HepG2 (cell line): ENCODE results near the gene PLCL1. TPM values are rescaled to one million over a fixed set of nuclear protein-coding genes. Genes with fewer than 3 reads are reported as not detected.

Experiments used
- ATAC-seq: fragments of 200-7000 bp; cut with Tn5 transposase; 3 replicates; pipeline ENCODE4 v1.9.1; 2020; ENCODE audit warnings: mild to moderate bottlenecking, moderate library complexity
- BruUV-seq: library from RNA; stranded (reverse); fragments of 400-500 nt; replicated peaks from 2 replicates; lab custom pipeline; 2021; lab: Mats Ljungman, UMichigan
- CTCF ChIA-PET: fragments of 300-600 bp; formaldehyde crosslinking; extraction: SDS; loops from one replicate; lab custom pipeline; 2021; ENCODE audit warnings: low total read pairs, inconsistent platforms, low intra/inter-chr PET ratio; lab: Yijun Ruan, JAX
- POLR2A ChIA-PET: fragments of 350-600 bp; sonication (Branson Sonifier 250); formaldehyde crosslinking; loops from one replicate; lab custom pipeline; 2020; ENCODE audit warnings: antibody characterized with exemption, inconsistent platforms; lab: Yijun Ruan, JAX
- DNase-seq: peaks from one replicate; pipeline ENCODE4 v3.0.0-alpha.2; 2015; ENCODE audit warnings: low spot score
- FAIRE-seq: peaks from 3 replicates; lab custom pipeline; 2011; peaks lifted over from hg19 to GRCh38; lab: Jason Lieb, UNC
- H2AFZ ChIP-seq: one replicate; pipeline ENCODE4 v1.6.1; 2011; ENCODE audit warnings: low read length, inconsistent platforms
- H3K27ac ChIP-seq: fragments of 300-600 bp; 3 replicates; pipeline ENCODE4 v1.8.0; 2011; ENCODE audit warnings: mixed run types, mild to moderate bottlenecking, mixed read lengths, low read length, inconsistent platforms; ENCODE audit not compliant: insufficient read depth; ENCODE audit errors: extremely low read length
- H3K27me3 ChIP-seq, 2 experiments: fragments of 200-600 bp in 1 of 2; 2 replicates in 1 of 2; 3 replicates in 1 of 2; pipeline versions ENCODE4 v1.6.0 to v1.8.0; 2011; ENCODE audit warnings: low read length in 2 of 2, mild to moderate bottlenecking in 2 of 2, moderate library complexity in 2 of 2, inconsistent platforms in 1 of 2; ENCODE audit not compliant: insufficient read depth in 2 of 2, control insufficient read depth in 1 of 2
- H3K36me3 ChIP-seq, 2 experiments: fragments of 200-600 bp in 1 of 2; replicated peaks in 1 of 2; 2 replicates in 1 of 2; 3 replicates in 1 of 2; pipeline versions ENCODE4 v1.5.1 to v1.8.0; 2011; ENCODE audit warnings: low read length in 2 of 2, inconsistent platforms in 1 of 2; ENCODE audit not compliant: insufficient read depth in 2 of 2, control insufficient read depth in 1 of 2
- H3K4me1 ChIP-seq: 2 replicates; pipeline ENCODE4 v1.5.1; 2012; ENCODE audit warnings: low read length, inconsistent platforms; ENCODE audit not compliant: insufficient read depth
- H3K4me2 ChIP-seq: 2 replicates; pipeline ENCODE4 v1.6.0; 2011; ENCODE audit warnings: low read depth, low read length, inconsistent platforms
- H3K4me3 ChIP-seq, 3 experiments: fragments of 200-600 bp in 1 of 3; sonication (generic), shearing (Covaris generic) in 1 of 3; replicated peaks in 1 of 3; 2 replicates each; pipeline ENCODE4 v1.5.1; 2011 to 2016; ENCODE audit warnings: low read length in 3 of 3, inconsistent platforms in 2 of 3, low read depth in 2 of 3, mild to moderate bottlenecking in 2 of 3, control low read depth in 1 of 3, mixed read lengths in 1 of 3; ENCODE audit not compliant: insufficient read depth in 1 of 3
- H3K79me2 ChIP-seq: one replicate; pipeline ENCODE4 v1.6.1; 2011; ENCODE audit warnings: low read length, inconsistent platforms; ENCODE audit not compliant: insufficient read depth
- H3K9ac ChIP-seq: 2 replicates; pipeline ENCODE4 v1.6.0; 2011; ENCODE audit warnings: mild to moderate bottlenecking, low read depth, low read length, inconsistent platforms; ENCODE audit not compliant: insufficient read depth
- H3K9me3 ChIP-seq: 2 replicates; pipeline ENCODE4 v1.5.1; 2012; ENCODE audit warnings: mild to moderate bottlenecking, low read length
- H4K20me1 ChIP-seq: 2 replicates; pipeline ENCODE4 v1.6.0; 2011; ENCODE audit warnings: inconsistent platforms, mild to moderate bottlenecking, low read length, moderate library complexity; ENCODE audit not compliant: insufficient read depth
- AKAP8 ChIP-seq: sonication (generic); formaldehyde crosslinking; IDR thresholded peaks from 2 replicates; pipeline ENCODE4 v1.5.1; 2020; ENCODE audit warnings: mild to moderate bottlenecking, missing genetic modification reagents
- ATAD3A ChIP-seq: sonication (generic); formaldehyde crosslinking; IDR thresholded peaks from 2 replicates; pipeline ENCODE4 v1.4.0; 2020; ENCODE audit warnings: missing genetic modification reagents
- HDAC6 ChIP-seq: fragments of 200-600 bp; sonication (generic); IDR thresholded peaks from 2 replicates; pipeline ENCODE4 v1.7.0; 2017; ENCODE audit warnings: mild to moderate bottlenecking, antibody characterized with exemption, low read length, low read depth
- KDM5B ChIP-seq: sonication (generic); formaldehyde crosslinking; IDR thresholded peaks from 2 replicates; pipeline ENCODE4 v1.4.0; 2020; ENCODE audit warnings: missing genetic modification reagents, mild to moderate bottlenecking, borderline replicate concordance
- SIX1 ChIP-seq: sonication (generic); formaldehyde crosslinking; IDR thresholded peaks from 2 replicates; pipeline ENCODE4 v1.4.0; 2020; ENCODE audit warnings: missing genetic modification reagents, borderline replicate concordance
- ZMAT5 ChIP-seq: sonication (generic); formaldehyde crosslinking; IDR thresholded peaks from 2 replicates; pipeline ENCODE4 v1.5.0; 2020; ENCODE audit warnings: mild to moderate bottlenecking, low read depth, missing genetic modification reagents, borderline replicate concordance
- ZNF354B ChIP-seq: sonication (generic); formaldehyde crosslinking; IDR thresholded peaks from 2 replicates; pipeline ENCODE4 v1.8.0; 2022; ENCODE audit warnings: mild to moderate bottlenecking, missing genetic modification reagents
- ZNF615 ChIP-seq: sonication (generic); formaldehyde crosslinking; IDR thresholded peaks from 2 replicates; pipeline ENCODE4 v1.5.0; 2020; ENCODE audit warnings: mild to moderate bottlenecking, missing genetic modification reagents, borderline replicate concordance
- WGBS: methylation state at CpG from one replicate; pipeline ENCODE4 v1.1.6; 2017; ENCODE audit warnings: low lambda C conversion rate; 5-methylcytosine and 5-hydroxymethylcytosine counted together
- in situ Hi-C: cut with HindIII; loops from 2 replicates; pipeline ENCODE4 v1.10.0; 2017; ENCODE audit warnings: low pct_unique_long_range_greater_than_20kb; ENCODE audit not compliant: extremely low pct_ligation_motif_present
- intact Hi-C: fragments of 100-400 bp; cut with micrococcal nuclease; formaldehyde crosslinking; loops from one replicate; pipeline ENCODE4 v1.10.0; 2022; ENCODE audit not compliant: unreplicated experiment
- polyA plus RNA-seq, 8 experiments: library from polyadenylated mRNA; depleted of rRNA in 3 of 8; stranded (reverse) in 7 of 8; unstranded in 1 of 8; fragments of >200 nt; fragmentation: Illumina TruSeq in 4 of 8; extraction: Trizol in 4 of 8; gene quantifications; 2 replicates each; pipeline versions ENCODE4 v1.2.1 to v1.2.3, GENCODE V29; 2011 to 2016; ENCODE audit warnings: low read depth in 4 of 8, missing spikeins in 1 of 8, mixed read lengths in 1 of 8; ENCODE audit not compliant: insufficient read depth in 1 of 8
- total RNA-seq, 5 experiments: library from RNA; depleted of rRNA; stranded (reverse); fragments of >200 nt; fragmentation: Illumina TruSeq; extraction: Trizol; gene quantifications; 2 replicates each; pipeline ENCODE4 v1.2.3, GENCODE V29; 2016; ENCODE audit warnings: low read depth in 1 of 5
- TF ChIP-seq, protein P1 (sequence below): sonication (generic); formaldehyde crosslinking; IDR thresholded peaks from 2 replicates; pipeline ENCODE4 v1.4.0; 2020; ENCODE audit warnings: missing genetic modification reagents, mild to moderate bottlenecking, borderline replicate concordance
- TF ChIP-seq, protein P2 (sequence below): sonication (generic); formaldehyde crosslinking; IDR thresholded peaks from 2 replicates; pipeline ENCODE4 v1.8.0; 2022; ENCODE audit warnings: mild to moderate bottlenecking, missing genetic modification reagents; ENCODE audit not compliant: insufficient replicate concordance
- TF ChIP-seq, protein P3 (sequence below): sonication (generic); formaldehyde crosslinking; IDR thresholded peaks from 2 replicates; pipeline ENCODE4 v1.5.0; 2020; ENCODE audit warnings: missing genetic modification reagents
- TF ChIP-seq, protein P4 (sequence below): sonication (generic); formaldehyde crosslinking; IDR thresholded peaks from 2 replicates; pipeline ENCODE4 v1.4.0; 2020; ENCODE audit warnings: missing genetic modification reagents, borderline replicate concordance

The PLCL1 gene
- total and polyA plus RNA-seq, 2 of the 13 experiments (the other 11 are each of a cell fraction or from before 2014, with no cell fraction given): not detected

DNA sequence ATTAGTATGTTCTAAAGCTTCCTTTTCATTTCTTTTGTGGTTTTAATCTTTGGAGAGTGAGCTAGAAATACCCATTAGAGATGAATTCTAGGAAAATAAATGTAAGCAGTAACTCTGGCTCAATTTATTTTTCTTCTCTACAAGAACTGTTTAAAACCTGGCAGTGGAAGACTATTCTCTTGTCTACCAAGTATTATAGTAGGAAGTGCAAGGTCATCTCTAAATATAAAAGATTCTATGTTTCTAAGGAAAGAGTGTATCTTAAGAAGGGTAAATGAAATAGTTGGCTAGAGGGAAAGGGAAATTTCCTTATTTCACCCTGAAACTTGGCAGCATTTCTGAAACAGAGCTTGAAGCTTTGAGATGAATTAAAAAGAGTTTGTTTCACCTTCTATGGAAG, 35.5 kb downstream of the PLCL1 start:
- Histone ChIP-seq H3K4me3 (no peak overlapping the region), H2AFZ (no peak overlapping the region), H3K27me3 (peaks cover 0 to 3% of the 10 kb centered on the region in 2 experiments; a peak in 1 of 5 replicates), H3K9me3 (no peaks in the 10 kb centered on the region), H3K36me3 (no peaks in the 10 kb centered on the region), H3K4me2 (no peak overlapping the region), H3K79me2 (no peaks in the 10 kb centered on the region), H4K20me1 (no peaks in the 10 kb centered on the region), H3K27ac (no peak overlapping the region), H3K4me1 (no peaks in the 10 kb centered on the region), H3K9ac (no peak overlapping the region)
- ChIA-PET CTCF (no interaction called here), POLR2A (no interaction called here)
- no peak for TF ChIP-seq ZNF615
- ATAC-seq: no peak
- FAIRE-seq: no peak
- in situ Hi-C loops (no loop called here), intact Hi-C loops (no loop called here)
- DNase-seq: no peak
- BruUV-seq: no TSS peak

GRCh38 chr2:197846128-197846527, 41.7 kb downstream of the PLCL1 start:
- Histone ChIP-seq H3K79me2 (no peaks in the 10 kb centered on the region), H3K4me1 (no peaks in the 10 kb centered on the region), H3K4me3 (no peak overlapping the region), H3K4me2 (no peak overlapping the region), H3K27ac (no peak overlapping the region), H2AFZ (no peak overlapping the region), H3K36me3 (no peaks in the 10 kb centered on the region), H3K27me3 (no peaks in the 10 kb centered on the region), H4K20me1 (no peaks in the 10 kb centered on the region), H3K9me3 (no peaks in the 10 kb centered on the region), H3K9ac (no peak overlapping the region)
- WGBS: 0% methylated on average over 2 of the region's 2 CpGs
- ATAC-seq (no peak), DNase-seq (no peak), FAIRE-seq (no peak)
- POLR2A ChIA-PET: no interaction called here
- in situ Hi-C loops: no loop called here
- CTCF ChIA-PET: no interaction called here
- intact Hi-C loops: no loop called here
- BruUV-seq: no TSS peak
- TF ChIP-seq ZNF354B (CRISPR knock-in tag) (no peak), HDAC6 (no peak), ZMAT5 (no peak), ATAD3A (CRISPR knock-in tag) (no peak), AKAP8 (CRISPR knock-in tag) (no peak), KDM5B (CRISPR knock-in tag) (no peak), SIX1 (no peak)
- TF ChIP-seq, protein P1, sequence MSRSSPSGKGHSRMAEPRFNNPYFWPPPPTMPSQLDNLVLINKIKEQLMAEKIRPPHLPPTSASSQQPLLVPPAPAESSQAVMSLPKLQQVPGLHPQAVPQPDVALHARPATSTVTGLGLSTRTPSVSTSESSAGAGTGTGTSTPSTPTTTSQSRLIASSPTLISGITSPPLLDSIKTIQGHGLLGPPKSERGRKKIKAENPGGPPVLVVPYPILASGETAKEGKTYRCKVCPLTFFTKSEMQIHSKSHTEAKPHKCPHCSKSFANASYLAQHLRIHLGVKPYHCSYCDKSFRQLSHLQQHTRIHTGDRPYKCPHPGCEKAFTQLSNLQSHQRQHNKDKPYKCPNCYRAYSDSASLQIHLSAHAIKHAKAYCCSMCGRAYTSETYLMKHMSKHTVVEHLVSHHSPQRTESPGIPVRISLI: no peak
- TF ChIP-seq, protein P2, sequence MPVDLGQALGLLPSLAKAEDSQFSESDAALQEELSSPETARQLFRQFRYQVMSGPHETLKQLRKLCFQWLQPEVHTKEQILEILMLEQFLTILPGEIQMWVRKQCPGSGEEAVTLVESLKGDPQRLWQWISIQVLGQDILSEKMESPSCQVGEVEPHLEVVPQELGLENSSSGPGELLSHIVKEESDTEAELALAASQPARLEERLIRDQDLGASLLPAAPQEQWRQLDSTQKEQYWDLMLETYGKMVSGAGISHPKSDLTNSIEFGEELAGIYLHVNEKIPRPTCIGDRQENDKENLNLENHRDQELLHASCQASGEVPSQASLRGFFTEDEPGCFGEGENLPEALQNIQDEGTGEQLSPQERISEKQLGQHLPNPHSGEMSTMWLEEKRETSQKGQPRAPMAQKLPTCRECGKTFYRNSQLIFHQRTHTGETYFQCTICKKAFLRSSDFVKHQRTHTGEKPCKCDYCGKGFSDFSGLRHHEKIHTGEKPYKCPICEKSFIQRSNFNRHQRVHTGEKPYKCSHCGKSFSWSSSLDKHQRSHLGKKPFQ (CRISPR knock-in tag): no peak
- TF ChIP-seq, protein P3, sequence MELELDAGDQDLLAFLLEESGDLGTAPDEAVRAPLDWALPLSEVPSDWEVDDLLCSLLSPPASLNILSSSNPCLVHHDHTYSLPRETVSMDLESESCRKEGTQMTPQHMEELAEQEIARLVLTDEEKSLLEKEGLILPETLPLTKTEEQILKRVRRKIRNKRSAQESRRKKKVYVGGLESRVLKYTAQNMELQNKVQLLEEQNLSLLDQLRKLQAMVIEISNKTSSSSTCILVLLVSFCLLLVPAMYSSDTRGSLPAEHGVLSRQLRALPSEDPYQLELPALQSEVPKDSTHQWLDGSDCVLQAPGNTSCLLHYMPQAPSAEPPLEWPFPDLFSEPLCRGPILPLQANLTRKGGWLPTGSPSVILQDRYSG (CRISPR knock-in tag): no peak
- TF ChIP-seq, protein P4, sequence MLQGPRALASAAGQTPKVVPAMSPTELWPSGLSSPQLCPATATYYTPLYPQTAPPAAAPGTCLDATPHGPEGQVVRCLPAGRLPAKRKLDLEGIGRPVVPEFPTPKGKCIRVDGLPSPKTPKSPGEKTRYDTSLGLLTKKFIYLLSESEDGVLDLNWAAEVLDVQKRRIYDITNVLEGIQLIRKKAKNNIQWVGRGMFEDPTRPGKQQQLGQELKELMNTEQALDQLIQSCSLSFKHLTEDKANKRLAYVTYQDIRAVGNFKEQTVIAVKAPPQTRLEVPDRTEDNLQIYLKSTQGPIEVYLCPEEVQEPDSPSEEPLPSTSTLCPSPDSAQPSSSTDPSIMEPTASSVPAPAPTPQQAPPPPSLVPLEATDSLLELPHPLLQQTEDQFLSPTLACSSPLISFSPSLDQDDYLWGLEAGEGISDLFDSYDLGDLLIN: no peak
